K562 (cell line): ENCODE data around the gene LEAP2. TPM values are rescaled to one million over a fixed set of nuclear protein-coding genes. Genes with fewer than 3 reads are reported as not detected.

Experiments
- CHD2 ChIP-seq: IDR thresholded peaks from 2 replicates; pipeline ENCODE4 v1.6.1; 2011; ENCODE audit warnings: low read depth, low read length
- CTBP1 ChIP-seq: fragments of 450-650 bp; IDR thresholded peaks from 2 replicates; pipeline ENCODE4 v1.6.1; 2016; ENCODE audit warnings: borderline replicate concordance
- EP400 ChIP-seq: fragments of 450-650 bp; IDR thresholded peaks from 2 replicates; pipeline ENCODE4 v1.6.1; 2017; ENCODE audit warnings: antibody characterized with exemption, mild to moderate bottlenecking, moderate library complexity
- MNT ChIP-seq, 2 experiments: fragments of 450-650 bp; conservative IDR thresholded peaks; 2 replicates each; pipeline ENCODE4 v1.6.1; 2017; ENCODE audit warnings: mild to moderate bottlenecking in 2 of 2, moderate library complexity in 2 of 2
- NFRKB ChIP-seq: fragments of 450-650 bp; IDR thresholded peaks from 2 replicates; pipeline ENCODE4 v1.6.1; 2016; ENCODE audit warnings: low read depth
- PTBP1 ChIP-seq: fragments of 200-400 bp; formaldehyde crosslinking; IDR thresholded peaks from 2 replicates; pipeline ENCODE4 v1.6.1; 2017; ENCODE audit warnings: low read depth, low read length
- USF1 ChIP-seq: sonication (generic); formaldehyde crosslinking; IDR thresholded peaks from 2 replicates; pipeline ENCODE4 v1.9.0; 2022; ENCODE audit warnings: mild to moderate bottlenecking, missing genetic modification reagents
- VEZF1 ChIP-seq: fragments of 200-800 bp; sonication (Bioruptor generic); IDR thresholded peaks from 2 replicates; pipeline ENCODE4 v1.6.1; 2017; ENCODE audit warnings: missing genetic modification characterization, missing compliant biosample characterization
- polyA plus RNA-seq, 8 experiments: library from polyadenylated mRNA; depleted of rRNA in 4 of 8; stranded (reverse) in 5 of 8; unstranded in 3 of 8; fragments of >200 nt; fragmentation: Nextera tagmentation in 2 of 8; fragmentation: Illumina TruSeq in 1 of 8; extraction: Ambion mirVana in 2 of 8; extraction: Trizol in 1 of 8; gene quantifications; 2 replicates each; pipeline versions ENCODE4 v1.2.1 to v1.2.3, GENCODE V29; 2011 to 2014; ENCODE audit warnings: inconsistent platforms in 1 of 8, missing spikeins in 1 of 8
- total RNA-seq, 7 experiments: library from RNA; depleted of rRNA in 6 of 7; stranded (reverse); fragments of >200 nt in 6 of 7; fragmentation: Illumina TruSeq in 2 of 7; extraction: Trizol in 2 of 7; gene quantifications; 2 replicates each; pipeline versions ENCODE4 v1.2.1 to v1.2.3, GENCODE V29; 2011 to 2021; ENCODE audit warnings: low replicate concordance in 1 of 7
- TF ChIP-seq, protein P1 (sequence below): fragments of 450-650 bp; formaldehyde crosslinking; IDR thresholded peaks from 2 replicates; pipeline ENCODE4 v1.4.0; 2020; ENCODE audit warnings: mild to moderate bottlenecking, moderate library complexity
- TF ChIP-seq, protein P2 (sequence below): sonication (generic); formaldehyde crosslinking; IDR thresholded peaks from 2 replicates; pipeline ENCODE4 v1.8.0; 2023; ENCODE audit warnings: missing genetic modification reagents, mild to moderate bottlenecking, borderline replicate concordance

The LEAP2 gene
- total and polyA plus RNA-seq, 9 of the 15 experiments (the other 6 are each of a cell fraction or from before 2014, with no cell fraction given), result 1.1 to 5.6 (median 2.5) TPM

DNA sequence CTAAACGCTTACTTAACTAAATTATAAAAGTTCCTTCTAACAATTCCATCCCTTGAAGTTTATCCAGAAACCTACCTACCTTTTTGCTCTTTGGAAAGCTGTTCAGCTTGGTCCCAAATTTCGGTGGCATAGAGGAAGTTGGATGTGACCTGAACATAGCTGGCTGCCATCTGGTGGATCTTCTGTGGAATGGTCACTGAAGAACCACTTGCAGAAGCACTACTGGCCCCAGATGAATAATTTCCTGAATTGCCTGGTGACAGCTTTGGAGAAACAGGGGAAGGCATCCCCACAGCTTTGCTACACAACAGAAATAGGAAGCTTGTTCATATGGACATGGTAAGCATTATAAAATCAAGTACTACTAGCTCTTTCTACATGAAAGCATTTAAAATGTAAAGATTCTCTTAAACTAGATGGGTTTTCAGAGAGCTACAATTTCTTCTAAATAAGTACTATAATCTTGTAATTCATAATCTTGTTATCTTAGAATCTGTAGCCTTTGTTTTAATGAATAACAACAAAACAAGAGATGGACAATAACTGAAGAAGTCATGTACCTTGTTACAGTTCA lies 9.9 kb downstream of the LEAP2 start (continued):
- TF ChIP-seq, protein P1, sequence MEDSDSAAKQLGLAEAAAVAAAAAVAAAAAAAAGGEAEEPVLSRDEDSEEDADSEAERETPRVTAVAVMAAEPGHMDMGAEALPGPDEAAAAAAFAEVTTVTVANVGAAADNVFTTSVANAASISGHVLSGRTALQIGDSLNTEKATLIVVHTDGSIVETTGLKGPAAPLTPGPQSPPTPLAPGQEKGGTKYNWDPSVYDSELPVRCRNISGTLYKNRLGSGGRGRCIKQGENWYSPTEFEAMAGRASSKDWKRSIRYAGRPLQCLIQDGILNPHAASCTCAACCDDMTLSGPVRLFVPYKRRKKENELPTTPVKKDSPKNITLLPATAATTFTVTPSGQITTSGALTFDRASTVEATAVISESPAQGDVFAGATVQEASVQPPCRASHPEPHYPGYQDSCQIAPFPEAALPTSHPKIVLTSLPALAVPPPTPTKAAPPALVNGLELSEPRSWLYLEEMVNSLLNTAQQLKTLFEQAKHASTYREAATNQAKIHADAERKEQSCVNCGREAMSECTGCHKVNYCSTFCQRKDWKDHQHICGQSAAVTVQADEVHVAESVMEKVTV (CRISPR knock-in tag), result peak; percentile 55; the same call in 1 of the 2 replicates
- TF ChIP-seq, protein P2, sequence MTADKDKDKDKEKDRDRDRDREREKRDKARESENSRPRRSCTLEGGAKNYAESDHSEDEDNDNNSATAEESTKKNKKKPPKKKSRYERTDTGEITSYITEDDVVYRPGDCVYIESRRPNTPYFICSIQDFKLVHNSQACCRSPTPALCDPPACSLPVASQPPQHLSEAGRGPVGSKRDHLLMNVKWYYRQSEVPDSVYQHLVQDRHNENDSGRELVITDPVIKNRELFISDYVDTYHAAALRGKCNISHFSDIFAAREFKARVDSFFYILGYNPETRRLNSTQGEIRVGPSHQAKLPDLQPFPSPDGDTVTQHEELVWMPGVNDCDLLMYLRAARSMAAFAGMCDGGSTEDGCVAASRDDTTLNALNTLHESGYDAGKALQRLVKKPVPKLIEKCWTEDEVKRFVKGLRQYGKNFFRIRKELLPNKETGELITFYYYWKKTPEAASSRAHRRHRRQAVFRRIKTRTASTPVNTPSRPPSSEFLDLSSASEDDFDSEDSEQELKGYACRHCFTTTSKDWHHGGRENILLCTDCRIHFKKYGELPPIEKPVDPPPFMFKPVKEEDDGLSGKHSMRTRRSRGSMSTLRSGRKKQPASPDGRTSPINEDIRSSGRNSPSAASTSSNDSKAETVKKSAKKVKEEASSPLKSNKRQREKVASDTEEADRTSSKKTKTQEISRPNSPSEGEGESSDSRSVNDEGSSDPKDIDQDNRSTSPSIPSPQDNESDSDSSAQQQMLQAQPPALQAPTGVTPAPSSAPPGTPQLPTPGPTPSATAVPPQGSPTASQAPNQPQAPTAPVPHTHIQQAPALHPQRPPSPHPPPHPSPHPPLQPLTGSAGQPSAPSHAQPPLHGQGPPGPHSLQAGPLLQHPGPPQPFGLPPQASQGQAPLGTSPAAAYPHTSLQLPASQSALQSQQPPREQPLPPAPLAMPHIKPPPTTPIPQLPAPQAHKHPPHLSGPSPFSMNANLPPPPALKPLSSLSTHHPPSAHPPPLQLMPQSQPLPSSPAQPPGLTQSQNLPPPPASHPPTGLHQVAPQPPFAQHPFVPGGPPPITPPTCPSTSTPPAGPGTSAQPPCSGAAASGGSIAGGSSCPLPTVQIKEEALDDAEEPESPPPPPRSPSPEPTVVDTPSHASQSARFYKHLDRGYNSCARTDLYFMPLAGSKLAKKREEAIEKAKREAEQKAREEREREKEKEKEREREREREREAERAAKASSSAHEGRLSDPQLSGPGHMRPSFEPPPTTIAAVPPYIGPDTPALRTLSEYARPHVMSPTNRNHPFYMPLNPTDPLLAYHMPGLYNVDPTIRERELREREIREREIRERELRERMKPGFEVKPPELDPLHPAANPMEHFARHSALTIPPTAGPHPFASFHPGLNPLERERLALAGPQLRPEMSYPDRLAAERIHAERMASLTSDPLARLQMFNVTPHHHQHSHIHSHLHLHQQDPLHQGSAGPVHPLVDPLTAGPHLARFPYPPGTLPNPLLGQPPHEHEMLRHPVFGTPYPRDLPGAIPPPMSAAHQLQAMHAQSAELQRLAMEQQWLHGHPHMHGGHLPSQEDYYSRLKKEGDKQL (CRISPR knock-in tag), result no peak
- TF ChIP-seq CTBP1 (peak; percentile 47; the same call in 1 of the 2 replicates), EP400 (0 out of 2 replicates have a peak, but pooled peaks have one; percentile 22), VEZF1 (CRISPR knock-in tag) (peak; percentile 19; the same call in 1 of the 2 replicates), CHD2 (no peak), PTBP1 (no peak), USF1 (CRISPR knock-in tag) (no peak), MNT (conservative IDR thresholded peaks at IDR 0.05) (0 out of 4 replicates have a peak, but pooled peaks of 1 of the 2 experiments have one; percentile 16), NFRKB (no peak)
